B cell (primary cell): ENCODE results near the gene FOXO1. TPM values are rescaled to one million over a fixed set of nuclear protein-coding genes. Genes with fewer than 3 reads are reported as not detected.

Experiments used
- ATAC-seq: fragments of 200-7000 bp; cut with Tn5 transposase; one replicate; pipeline ENCODE4 v1.10.0; 2021; ENCODE audit warnings: low read depth, mild to moderate bottlenecking, moderate number of reproducible peaks, moderate library complexity
- CTCF ChIA-PET: fragments of 350-600 bp; sonication (Branson Sonifier 250); formaldehyde crosslinking; loops from one replicate; lab custom pipeline; 2021; ENCODE audit warnings: antibody characterized with exemption, inconsistent platforms; lab: Charles Lee
- POLR2A ChIA-PET: fragments of 350-600 bp; sonication (Branson Sonifier 250); formaldehyde crosslinking; loops from one replicate; lab custom pipeline; 2021; ENCODE audit warnings: antibody characterized with exemption; lab: Charles Lee
- DNase-seq: peaks from one replicate; pipeline ENCODE4 v3.0.0; 2013
- H2AFZ ChIP-seq: 2 replicates; pipeline ENCODE4 v1.6.1; 2012; ENCODE audit warnings: mild to moderate bottlenecking, low read depth, low read length; ENCODE audit not compliant: insufficient read depth, poor library complexity, severe bottlenecking
- H3K27ac ChIP-seq, 2 donors: 1 replicate in 1 of 2; 2 replicates in 1 of 2; pipeline ENCODE4 v1.5.1; 2012 to 2013; ENCODE audit warnings: low read length in 2 of 2, mild to moderate bottlenecking in 2 of 2, moderate library complexity in 1 of 2
- H3K27me3 ChIP-seq, 4 experiments: fragments of 200-600 bp in 1 of 4; sonication (generic) in 1 of 4; replicated peaks in 1 of 4; 1 replicate in 2 of 4; 2 replicates in 2 of 4; pipeline versions ENCODE4 v1.6.1 to v1.7.0; 2013 to 2016; ENCODE audit warnings: low read length in 3 of 4, mild to moderate bottlenecking in 2 of 4, mixed read lengths in 1 of 4, moderate library complexity in 1 of 4; ENCODE audit not compliant: insufficient read depth in 4 of 4, control insufficient read depth in 3 of 4; ENCODE audit errors: control extremely low read depth in 1 of 4
- H3K36me3 ChIP-seq, 2 experiments: replicated peaks in 1 of 2; 1 replicate in 1 of 2; 2 replicates in 1 of 2; pipeline versions ENCODE4 v1.6.1 to v1.7.1; 2013; ENCODE audit warnings: low read length in 1 of 2; ENCODE audit not compliant: insufficient read depth in 2 of 2, control insufficient read depth in 1 of 2; ENCODE audit errors: control extremely low read depth in 1 of 2, extremely low read depth in 1 of 2
- H3K4me1 ChIP-seq, 2 donors: fragments of 200-600 bp in 1 of 2; sonication (generic) in 1 of 2; 1 replicate in 1 of 2; 2 replicates in 1 of 2; pipeline versions ENCODE4 v1.5.1 to v1.6.1; 2013 to 2017; ENCODE audit warnings: low read length in 2 of 2; ENCODE audit not compliant: control insufficient read depth in 2 of 2, insufficient read depth in 2 of 2
- H3K4me2 ChIP-seq: replicated peaks from 2 replicates; pipeline ENCODE3; 2012; ENCODE audit warnings: mild to moderate bottlenecking, low read depth, low read length; ENCODE audit not compliant: poor library complexity, severe bottlenecking
- H3K4me3 ChIP-seq, 5 experiments: fragments of 200-600 bp in 1 of 5; sonication (generic) in 1 of 5; 1 replicate in 3 of 5; 2 replicates in 2 of 5; pipeline versions ENCODE4 v1.5.1 to v1.7.0; 2011 to 2016; ENCODE audit warnings: low read length in 4 of 5, mild to moderate bottlenecking in 4 of 5, low read depth in 2 of 5, control low read depth in 1 of 5, moderate library complexity in 1 of 5; ENCODE audit not compliant: insufficient read depth in 1 of 5; ENCODE audit errors: control extremely low read depth in 1 of 5, extremely low read depth in 1 of 5
- H3K79me2 ChIP-seq: fragments of 200-600 bp; sonication (generic); one replicate; pipeline ENCODE4 v1.6.0; 2016; ENCODE audit warnings: low read length; ENCODE audit not compliant: control insufficient read depth, insufficient read depth
- H3K9ac ChIP-seq: fragments of 200-600 bp; sonication (generic); 2 replicates; pipeline ENCODE4 v1.6.1; 2017; ENCODE audit warnings: mild to moderate bottlenecking, low read length, moderate library complexity
- H3K9me3 ChIP-seq, 3 donors: one replicate each; pipeline versions ENCODE4 v1.6.1 to v1.7.1; 2013; ENCODE audit warnings: low read length in 2 of 3; ENCODE audit not compliant: control insufficient read depth in 2 of 3, insufficient read depth in 1 of 3; ENCODE audit errors: control extremely low read depth in 1 of 3
- H4K20me1 ChIP-seq: 2 replicates; pipeline ENCODE4 v1.6.0; 2012; ENCODE audit warnings: mild to moderate bottlenecking, low read length; ENCODE audit not compliant: insufficient read depth, control insufficient read depth, poor library complexity, severe bottlenecking
- H3K27ac Mint-ChIP-seq: one replicate; pipeline ENCODE4 v1.8.0; 2021; ENCODE audit warnings: mixed read lengths
- H3K27me3 Mint-ChIP-seq: one replicate; pipeline ENCODE4 v1.8.0; 2021; ENCODE audit warnings: mixed read lengths
- H3K4me1 Mint-ChIP-seq: one replicate; pipeline ENCODE4 v1.8.0; 2021; ENCODE audit warnings: mixed read lengths
- H3K4me3 Mint-ChIP-seq: one replicate; pipeline ENCODE4 v1.8.0; 2021; ENCODE audit warnings: mixed read lengths
- H3K9me3 Mint-ChIP-seq: one replicate; pipeline ENCODE4 v1.8.0; 2022; ENCODE audit warnings: mixed read lengths; ENCODE audit not compliant: insufficient read depth
- EZH2 ChIP-seq: IDR thresholded peaks from 2 replicates; pipeline ENCODE4 v1.6.1; 2012; ENCODE audit warnings: borderline replicate concordance, low read depth, mild to moderate bottlenecking, moderate library complexity, low read length; ENCODE audit not compliant: insufficient read depth, poor library complexity, severe bottlenecking
- WGBS: methylation state at CpG from one replicate; pipeline ENCODE4 v1.1.5; 2013; ENCODE audit warnings: missing lambda C conversion rate; ENCODE audit not compliant: insufficient coverage; 5-methylcytosine and 5-hydroxymethylcytosine counted together
- intact Hi-C: fragments of 100-400 bp; cut with micrococcal nuclease; formaldehyde crosslinking; loops from one replicate; pipeline ENCODE4 v1.10.0; 2022
- polyA plus RNA-seq: library from polyadenylated mRNA; depleted of rRNA; stranded (reverse); fragments of >200 nt; gene quantifications from 2 replicates; pipeline ENCODE4 v1.2.3, GENCODE V29; 2012
- total RNA-seq, 2 donors: library from RNA; stranded (reverse); fragments of 120-200 nt in 1 of 2; gene quantifications; 1 replicate in 1 of 2; 2 replicates in 1 of 2; pipeline versions ENCODE4 v1.2.3 to v1.2.4, GENCODE V29; 2013 to 2022
- TF ChIP-seq, protein P1 (sequence below): fragments of 200-600 bp; IDR thresholded peaks from one replicate; pipeline ENCODE4 v1.8.0; 2022; ENCODE audit warnings: antibody characterized with exemption, mild to moderate bottlenecking

FOXO1 gene
- total and polyA plus RNA-seq, 2 donors (not counting 1 experiment from before 2014, with no cell fraction given): 22.8 to 77.9 TPM

DNA sequence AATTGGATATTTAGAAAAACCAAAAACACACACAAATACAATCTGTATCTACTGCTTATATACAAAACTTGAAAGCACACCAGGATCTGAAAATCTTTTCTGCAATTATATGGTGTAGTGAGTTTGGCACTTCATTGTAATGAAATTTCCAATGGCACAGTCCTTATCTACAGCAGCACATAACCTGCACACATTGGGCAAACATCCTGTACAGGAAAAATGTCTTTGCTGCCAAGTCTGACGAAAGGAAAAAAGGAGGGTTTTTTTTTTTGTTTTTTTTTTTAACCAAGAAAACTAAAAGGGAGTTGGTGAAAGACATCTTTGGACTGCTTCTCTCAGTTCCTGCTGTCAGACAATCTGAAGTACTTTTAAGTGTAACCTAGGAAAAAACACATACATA, 107.8 kb downstream of the FOXO1 start:
- H3K36me3 ChIP-seq: peaks cover 0 to 52% of the 10 kb centered on the region in 2 experiments
- H3K4me1 ChIP-seq: peaks cover 27 to 36% of the 10 kb centered on the region in 2 donors
- no peaks in the 10 kb centered on the region for H3K9me3 Mint-ChIP-seq
- TF ChIP-seq, protein P1, sequence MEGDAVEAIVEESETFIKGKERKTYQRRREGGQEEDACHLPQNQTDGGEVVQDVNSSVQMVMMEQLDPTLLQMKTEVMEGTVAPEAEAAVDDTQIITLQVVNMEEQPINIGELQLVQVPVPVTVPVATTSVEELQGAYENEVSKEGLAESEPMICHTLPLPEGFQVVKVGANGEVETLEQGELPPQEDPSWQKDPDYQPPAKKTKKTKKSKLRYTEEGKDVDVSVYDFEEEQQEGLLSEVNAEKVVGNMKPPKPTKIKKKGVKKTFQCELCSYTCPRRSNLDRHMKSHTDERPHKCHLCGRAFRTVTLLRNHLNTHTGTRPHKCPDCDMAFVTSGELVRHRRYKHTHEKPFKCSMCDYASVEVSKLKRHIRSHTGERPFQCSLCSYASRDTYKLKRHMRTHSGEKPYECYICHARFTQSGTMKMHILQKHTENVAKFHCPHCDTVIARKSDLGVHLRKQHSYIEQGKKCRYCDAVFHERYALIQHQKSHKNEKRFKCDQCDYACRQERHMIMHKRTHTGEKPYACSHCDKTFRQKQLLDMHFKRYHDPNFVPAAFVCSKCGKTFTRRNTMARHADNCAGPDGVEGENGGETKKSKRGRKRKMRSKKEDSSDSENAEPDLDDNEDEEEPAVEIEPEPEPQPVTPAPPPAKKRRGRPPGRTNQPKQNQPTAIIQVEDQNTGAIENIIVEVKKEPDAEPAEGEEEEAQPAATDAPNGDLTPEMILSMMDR: no peak
- TF ChIP-seq EZH2: no peak
- H3K4me3 ChIP-seq: no peak overlapping the region
- H4K20me1 ChIP-seq: peaks cover 66% of the 10 kb centered on the region
- H3K79me2 ChIP-seq: peaks cover 92% of the 10 kb centered on the region
- CTCF ChIA-PET: interaction anchor here (1.1 kb wide), 1 partner anchor 10 kb away, joined by 3 read pairs; no protein-coding TSS in a partner anchor
- no peak overlapping the region for H2AFZ ChIP-seq
- no peak overlapping the region for H3K4me3 Mint-ChIP-seq
- H3K4me1 Mint-ChIP-seq: peaks cover 76% of the 10 kb centered on the region
- POLR2A ChIA-PET: no interaction called here
- ATAC-seq (no peak), DNase-seq (no peak)
- no peaks in the 10 kb centered on the region for H3K27me3 Mint-ChIP-seq
- no peak overlapping the region for H3K27ac ChIP-seq
- intact Hi-C loops: no loop called here
- H3K9me3 ChIP-seq: no peaks in the 10 kb centered on the region
- H3K9ac ChIP-seq: no peak overlapping the region
- no CpG with 5 or more reads among the region's 1 CpG for WGBS
- no peak overlapping the region for H3K4me2 ChIP-seq
- peak overlapping the region; percentile 38 for H3K27ac Mint-ChIP-seq
- no peaks in the 10 kb centered on the region for H3K27me3 ChIP-seq

DNA sequence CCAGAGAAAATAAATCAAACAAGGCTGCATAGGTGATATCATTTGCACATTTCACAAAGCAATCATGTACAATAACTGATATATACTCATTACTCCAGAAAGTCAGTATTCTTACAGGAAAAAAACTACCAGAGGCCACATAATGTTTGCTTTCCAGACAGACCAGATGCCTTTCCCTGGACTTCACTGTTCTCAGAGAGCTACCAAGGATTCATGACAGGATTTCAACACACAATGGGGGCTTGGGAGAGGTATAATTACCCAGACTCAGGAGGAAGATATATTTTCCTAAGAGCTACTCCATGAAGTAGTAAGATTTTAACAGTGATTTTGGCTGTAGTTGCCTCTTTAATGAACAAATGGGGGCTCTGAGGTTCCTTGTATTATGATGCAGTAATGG, 110.0 kb downstream of the FOXO1 start:
- peaks cover 2 to 52% of the 10 kb centered on the region in 2 experiments for H3K36me3 ChIP-seq
- no peak overlapping the region for H3K9ac ChIP-seq
- intact Hi-C loops: no loop called here
- H3K27ac ChIP-seq: no peak overlapping the region
- H3K4me3 ChIP-seq: no peak overlapping the region
- Mint-ChIP-seq H3K4me1 (peaks cover 70% of the 10 kb centered on the region), H3K27me3 (no peaks in the 10 kb centered on the region), H3K4me3 (no peak overlapping the region), H3K9me3 (no peaks in the 10 kb centered on the region), H3K27ac (peak overlapping the region; percentile 2)
- no peak overlapping the region for H3K4me2 ChIP-seq
- H3K9me3 ChIP-seq: no peaks in the 10 kb centered on the region
- H3K27me3 ChIP-seq: no peaks in the 10 kb centered on the region
- CTCF ChIA-PET: interaction anchor here (1.3 kb wide), 1 partner anchor 487 kb away, joined by 3 read pairs; no protein-coding TSS in a partner anchor
- ATAC-seq (no peak), DNase-seq (no peak)
- peaks cover 9 to 18% of the 10 kb centered on the region in 2 donors for H3K4me1 ChIP-seq
- no peak overlapping the region for H2AFZ ChIP-seq
- TF ChIP-seq, protein P1: no peak
- TF ChIP-seq EZH2: no peak
- H4K20me1 ChIP-seq: peaks cover 46% of the 10 kb centered on the region
- peaks cover 76% of the 10 kb centered on the region for H3K79me2 ChIP-seq
- POLR2A ChIA-PET: no interaction called here
